SK-N-MC (cell line): ENCODE data around the gene RCL1.
"Not testable (repeated sequence)": the region's sequence is repeated elsewhere in the genome, so short reads cannot be mapped to it uniquely, and the experiment has no call there.

Source experiments
- EZH2 ChIP-seq: fragments of 200-600 bp; sonication (generic); IDR thresholded peaks from one replicate; pipeline ENCODE4 v1.6.1; 2017; ENCODE audit warnings: antibody characterized with exemption
- POLR2AphosphoS5 ChIP-seq: IDR thresholded peaks from 2 replicates; pipeline ENCODE4 v1.6.1; 2012; ENCODE audit warnings: mild to moderate bottlenecking, low read depth, low read length, borderline replicate concordance

DNA sequence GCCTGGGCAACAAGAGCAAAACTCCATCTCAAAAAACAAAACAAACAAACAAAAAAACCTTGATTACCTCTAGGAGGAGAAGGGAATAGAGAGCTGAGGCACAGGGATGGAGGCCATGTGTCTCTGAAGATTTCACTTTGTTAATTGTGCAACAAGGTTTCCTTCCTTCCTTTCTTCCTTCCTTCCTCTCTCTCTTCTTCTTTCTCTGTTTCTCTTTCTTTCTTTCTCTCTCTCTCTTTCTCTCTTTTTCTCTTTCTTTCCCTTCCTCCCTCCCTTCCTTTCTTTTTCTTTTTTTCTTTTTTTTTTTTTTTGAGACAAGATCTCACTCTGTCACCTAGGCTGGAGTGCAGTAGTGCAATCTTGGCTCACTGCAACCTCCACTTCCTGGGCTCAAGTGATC is 38.2 kb upstream of the RCL1 start:
- TF ChIP-seq POLR2AphosphoS5, EZH2: not testable (repeated sequence)
